Hepatocyte (in vitro differentiated cells): ENCODE results near the gene JOSD2.

Experiments
- CTCF ChIP-seq: fragments of 200-600 bp; sonication (generic); IDR thresholded peaks from 2 replicates; pipeline ENCODE4 v1.5.1; 2016; ENCODE audit warnings: antibody characterized with exemption, mild to moderate bottlenecking; ENCODE audit not compliant: poor library complexity
- EZH2 ChIP-seq: fragments of 200-600 bp; sonication (generic); IDR thresholded peaks from 2 replicates; pipeline ENCODE4 v1.6.1; 2016; ENCODE audit warnings: antibody characterized with exemption, mild to moderate bottlenecking, borderline replicate concordance
- EZH2phosphoT487 ChIP-seq: fragments of 200-600 bp; sonication (generic); IDR thresholded peaks from one replicate; pipeline ENCODE4 v1.6.1; 2018; ENCODE audit warnings: antibody characterized with exemption, mild to moderate bottlenecking, low read depth, moderate library complexity; ENCODE audit not compliant: unreplicated experiment, severe bottlenecking

DNA sequence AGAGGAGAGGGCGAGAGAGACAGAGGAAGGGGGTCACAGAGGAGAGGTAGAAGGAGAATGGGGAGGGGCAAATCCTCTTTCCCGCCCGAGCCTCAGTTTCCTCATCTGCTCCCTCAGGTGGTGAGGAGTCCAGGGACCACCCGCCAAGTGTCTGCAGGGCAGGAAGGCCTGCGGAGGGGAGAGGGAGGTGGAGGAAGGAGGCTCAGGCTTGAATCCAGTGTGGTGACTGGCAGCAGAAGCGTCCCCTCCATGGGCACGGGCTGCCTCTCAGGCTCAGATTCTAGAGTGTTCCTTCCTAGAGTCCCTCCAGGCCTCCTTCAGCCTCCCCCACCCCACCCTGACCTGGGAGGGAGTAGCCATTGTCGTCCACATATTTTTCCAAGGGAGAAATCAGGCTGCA is 17.8 kb downstream of the JOSD2 start:
- TF ChIP-seq CTCF (no peak), EZH2phosphoT487 (no peak), EZH2 (no peak)
